NCI-H2227 (cell line): ENCODE measurements around the gene IGSF9B.

Experiments used
- DNase-seq: peaks from one replicate; lab custom pipeline; 2025; ENCODE audit not compliant: unreplicated experiment; lab: John Stamatoyannopoulos, UW

The IGSF9B gene

DNA sequence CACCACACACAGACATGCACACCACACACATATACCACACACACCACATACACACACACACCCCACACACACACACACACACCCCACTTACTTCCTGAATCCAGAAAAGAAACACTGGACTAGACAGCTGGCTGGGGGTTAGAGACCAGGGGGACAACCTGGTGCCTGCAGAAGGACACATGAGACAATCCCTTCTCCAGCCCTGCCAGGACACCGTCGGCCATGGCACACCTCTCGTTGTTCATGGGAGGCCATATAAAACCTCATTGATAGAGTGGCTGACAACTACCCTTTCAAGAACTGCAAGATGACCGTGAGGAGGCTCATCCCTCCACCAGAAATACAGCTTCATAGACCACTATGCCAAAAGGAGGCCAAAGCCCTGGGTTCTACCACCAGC is 54.3 kb downstream of the IGSF9B start:
- DNase-seq: no peak

DNA sequence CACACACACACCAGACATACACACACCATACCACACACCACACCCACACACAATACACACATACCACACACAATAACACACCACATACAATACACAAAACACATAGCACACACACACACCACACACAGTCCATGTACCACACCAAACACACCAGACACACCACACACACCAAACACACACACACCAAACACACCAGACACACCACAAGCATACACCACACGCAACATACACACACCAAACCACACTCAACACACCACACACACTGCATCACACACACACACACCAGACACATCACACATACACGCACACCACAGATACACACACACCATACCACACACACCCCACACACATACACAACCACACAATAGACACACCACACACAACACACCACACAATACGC is 54.8 kb downstream of the IGSF9B start:
- DNase-seq: no peak

DNA sequence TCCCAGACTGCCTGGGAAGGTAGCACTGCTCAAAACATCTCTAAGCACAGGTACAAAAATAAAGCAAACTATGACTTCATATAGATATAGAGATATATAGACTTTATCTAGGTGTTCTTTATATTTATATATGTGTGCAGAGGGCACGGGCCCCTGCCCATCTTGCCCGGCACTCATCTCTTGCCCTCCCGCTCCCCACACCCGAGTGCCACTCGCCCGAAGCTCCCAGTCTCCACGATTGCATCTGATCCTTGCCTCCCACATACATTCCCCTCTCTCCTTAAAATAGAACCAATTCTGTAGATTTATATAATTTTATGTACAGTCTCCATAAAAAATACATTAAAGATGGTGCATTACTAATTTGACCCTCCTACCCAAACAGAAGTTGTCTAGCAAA is 55.5 kb downstream of the IGSF9B start:
- DNase-seq: no peak

DNA sequence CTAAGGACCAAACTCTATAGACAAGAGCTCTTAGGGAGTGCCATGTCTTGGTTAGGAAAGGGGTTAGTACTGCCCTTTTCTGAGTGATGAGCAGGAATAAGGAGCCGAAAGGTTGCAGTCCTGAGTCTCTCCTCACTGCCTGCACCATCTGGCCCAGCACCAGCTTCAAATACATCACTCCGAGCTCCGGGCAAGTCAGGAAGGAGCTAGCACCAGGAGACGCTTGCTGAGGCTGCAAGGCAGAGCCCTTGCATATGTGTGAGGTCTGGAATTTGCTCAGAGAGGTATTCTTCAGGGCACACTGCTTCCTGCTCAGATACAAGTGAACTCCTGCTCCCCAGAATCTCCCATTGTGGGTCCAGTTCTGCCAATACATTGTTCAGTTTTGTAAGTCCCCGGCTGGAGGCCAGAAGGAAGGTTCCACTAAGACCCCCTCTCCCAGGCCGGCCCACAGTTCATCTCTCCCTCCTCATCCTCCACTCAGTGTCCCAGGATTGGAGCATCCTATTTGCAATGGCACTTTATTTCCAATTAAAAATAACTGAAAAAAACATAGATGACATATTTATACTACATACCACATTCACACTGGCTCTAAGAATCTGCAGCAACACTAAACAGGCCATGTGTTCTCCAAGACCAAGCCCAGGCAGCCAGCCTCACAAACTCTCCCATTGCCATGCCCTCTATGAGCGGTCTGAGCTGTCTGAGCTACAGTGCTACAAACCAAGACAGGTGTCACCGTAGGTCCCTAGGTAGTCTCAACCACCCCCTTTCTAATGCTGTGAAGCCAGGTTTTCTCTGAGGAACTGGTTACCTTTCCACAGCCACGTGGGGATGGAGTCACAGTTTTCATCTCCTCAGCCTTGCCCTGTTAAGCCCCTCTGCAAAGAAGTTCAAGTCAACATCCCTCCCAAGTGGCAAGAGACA is 56.3 kb downstream of the IGSF9B start:
- no peak for DNase-seq

DNA sequence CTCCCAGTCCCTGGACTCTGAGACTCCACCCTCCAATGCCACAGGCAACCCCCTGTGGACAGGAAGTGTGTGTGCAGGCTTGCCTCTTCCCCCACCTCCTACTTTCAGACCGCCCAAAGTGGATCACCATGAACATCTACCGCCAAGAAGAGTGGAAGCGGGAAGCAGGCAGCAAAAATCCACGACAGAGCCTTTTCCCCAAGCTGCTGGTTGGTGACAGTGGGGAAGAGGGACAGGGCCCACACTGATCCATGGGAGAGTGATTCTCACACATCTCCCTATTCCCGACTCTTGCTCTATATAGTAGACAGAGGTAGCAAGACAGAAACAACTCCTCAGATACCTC is 58.0 kb downstream of the IGSF9B start:
- DNase-seq: no peak

DNA sequence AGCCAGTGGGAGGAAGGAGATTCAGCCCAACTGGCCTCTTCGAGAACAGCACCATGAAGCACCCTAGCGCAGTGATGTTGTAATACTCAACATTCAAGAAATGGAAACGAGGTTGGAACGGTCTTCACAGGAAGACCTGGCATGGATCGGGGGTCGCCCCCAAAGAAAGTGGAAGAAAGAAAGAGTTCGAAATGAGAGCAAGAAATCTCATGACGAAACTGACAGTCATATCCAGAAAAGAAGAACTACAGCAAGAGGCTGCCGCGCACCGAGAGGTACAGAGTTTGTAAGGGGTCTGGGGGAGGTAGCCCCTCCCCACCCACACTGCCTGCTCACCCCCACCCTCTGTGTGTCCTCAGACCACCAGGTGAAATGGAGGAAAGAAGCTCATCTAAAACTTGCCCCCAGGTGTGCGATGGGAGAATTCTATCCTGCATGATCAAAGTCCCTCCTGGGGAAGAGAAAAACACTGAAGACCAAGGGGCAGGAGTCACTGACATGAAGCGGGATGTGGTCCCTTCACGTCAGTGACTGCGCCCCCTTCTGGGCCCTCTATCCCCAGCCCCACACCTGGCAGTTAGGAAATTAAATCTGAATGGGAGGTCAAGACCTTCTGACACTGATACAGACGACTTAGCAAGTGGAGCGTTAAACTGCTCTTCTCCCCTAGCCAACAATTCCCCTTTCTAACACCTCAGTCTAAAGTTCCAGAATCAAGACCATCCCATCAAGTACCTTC is 58.6 kb downstream of the IGSF9B start:
- no peak for DNase-seq

DNA sequence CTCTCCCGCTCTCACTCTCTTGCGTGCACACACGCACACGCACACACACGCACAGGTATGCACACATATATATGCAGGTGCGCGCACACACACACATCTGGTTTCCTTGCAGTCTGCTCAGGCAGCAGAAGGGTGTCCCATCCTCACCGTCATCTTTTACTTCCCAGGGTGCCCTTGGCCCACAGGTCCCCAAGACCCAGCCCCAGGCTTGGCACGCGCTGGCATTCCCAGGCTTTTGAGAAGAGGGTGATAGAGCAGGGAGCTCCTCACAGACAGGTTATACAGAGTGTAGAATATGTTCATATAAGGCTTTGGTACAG is 59.5 kb downstream of the IGSF9B start:
- DNase-seq: no peak

DNA sequence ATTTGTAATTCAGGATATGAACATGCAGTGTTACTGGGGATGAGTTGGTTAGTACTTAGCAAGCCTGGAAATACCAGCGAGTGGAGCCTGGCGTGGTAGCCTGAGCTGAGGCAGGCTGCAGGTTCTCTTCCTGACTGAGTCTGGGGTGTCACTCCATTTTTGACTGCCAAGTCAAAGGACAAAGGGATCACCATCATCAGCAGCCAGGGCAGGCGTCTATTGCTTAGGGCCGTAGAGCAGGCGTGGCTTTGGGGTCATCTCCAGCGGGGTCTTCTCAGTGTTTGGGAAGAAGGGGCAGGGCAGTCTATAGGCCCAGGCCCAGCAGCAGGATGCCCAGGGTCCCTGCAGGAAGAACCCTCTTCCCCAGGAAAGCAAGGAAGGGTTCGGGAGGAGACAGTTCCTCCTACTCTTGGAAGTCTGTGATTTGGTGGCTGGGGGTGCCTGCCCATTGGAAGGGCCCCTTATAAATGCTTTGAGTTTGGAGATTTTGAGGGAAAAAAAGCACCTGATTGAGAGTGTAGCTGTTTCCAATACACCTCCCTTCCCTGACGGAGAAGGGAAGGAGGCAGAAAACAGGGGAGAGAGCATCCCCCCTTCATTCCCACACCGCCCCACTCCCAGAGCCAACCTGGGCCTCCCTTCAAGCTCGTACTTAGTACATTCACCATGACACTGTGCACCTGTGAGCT is 60.0 kb downstream of the IGSF9B start:
- DNase-seq: no peak

DNA sequence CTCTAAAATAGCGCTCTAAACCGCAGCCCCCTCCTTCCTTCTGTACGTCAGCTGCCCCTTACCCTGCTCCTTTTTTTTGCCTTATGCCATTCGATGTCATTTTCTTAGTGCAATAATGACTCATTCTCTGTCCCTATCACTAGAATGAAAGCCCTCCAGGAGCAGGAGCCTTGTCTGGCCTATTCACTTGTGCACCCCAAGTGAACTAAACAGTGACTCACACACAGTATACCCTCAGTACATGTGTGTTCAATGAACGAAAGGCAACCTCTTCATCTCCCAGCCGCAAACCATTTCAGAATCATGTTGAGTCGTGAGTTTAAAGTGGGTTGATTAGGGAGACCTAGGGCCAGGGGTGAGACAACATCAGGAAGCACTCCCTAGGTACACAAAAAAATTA is 60.7 kb downstream of the IGSF9B start:
- no peak for DNase-seq

DNA sequence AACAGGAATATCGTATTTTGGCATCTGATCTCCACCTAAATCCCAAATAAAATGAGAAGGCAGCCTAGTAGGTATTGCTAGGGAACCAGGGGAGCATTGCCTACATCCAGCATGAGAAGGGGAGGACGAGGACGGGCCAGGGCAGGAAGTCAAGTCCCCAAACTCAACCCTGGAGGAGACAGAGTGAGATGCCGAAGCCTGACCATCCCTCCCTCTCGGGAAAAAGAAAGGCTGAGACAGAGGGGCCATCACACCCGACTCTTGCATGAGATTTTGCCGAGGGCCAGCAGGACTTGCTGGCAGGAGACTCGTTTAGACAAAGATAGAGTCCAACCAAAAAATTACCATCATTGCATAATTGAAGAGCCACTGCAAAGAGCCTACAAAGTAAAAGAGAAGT is 61.2 kb downstream of the IGSF9B start:
- no peak for DNase-seq

DNA sequence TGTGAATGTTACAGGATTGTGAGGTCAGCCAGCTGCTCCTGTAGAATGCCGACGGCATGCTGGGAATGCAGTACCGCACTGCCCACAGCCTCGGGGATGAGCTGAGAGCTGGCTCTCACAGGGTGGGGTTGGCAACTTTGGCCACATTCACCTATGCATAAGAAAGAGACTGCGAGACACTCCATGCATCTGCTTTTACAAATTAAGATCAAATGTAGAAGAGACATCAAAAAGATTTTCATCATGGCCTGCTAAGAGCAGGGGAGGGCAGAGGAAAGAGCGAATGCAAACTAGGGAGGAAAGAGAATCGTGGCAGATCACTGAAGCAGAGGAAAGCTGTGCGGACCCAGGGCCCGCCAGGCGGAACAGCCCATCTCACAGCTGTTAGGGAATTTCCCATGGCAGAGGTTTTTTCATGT is 61.7 kb downstream of the IGSF9B start:
- DNase-seq: no peak

DNA sequence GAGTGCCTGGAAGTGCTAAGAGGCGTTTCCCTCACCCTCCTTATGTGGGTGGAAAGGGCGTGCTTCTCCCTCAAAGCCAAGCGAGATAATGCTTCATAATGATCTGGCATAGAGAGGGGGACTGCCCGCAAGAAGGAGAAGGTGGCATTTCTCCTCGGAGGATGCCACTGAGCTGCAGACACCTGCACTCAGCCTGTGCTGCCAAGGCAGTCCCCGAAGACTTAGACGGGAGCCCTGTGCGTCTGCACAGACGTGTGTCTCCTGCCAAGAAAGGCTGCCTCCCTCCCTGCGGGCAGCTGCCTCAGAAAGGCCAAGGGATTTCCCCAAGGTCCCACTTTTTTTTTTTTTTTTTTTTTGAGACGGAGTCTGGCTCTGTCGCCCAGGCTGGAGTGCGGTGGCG is 63.4 kb downstream of the IGSF9B start:
- no peak for DNase-seq

DNA sequence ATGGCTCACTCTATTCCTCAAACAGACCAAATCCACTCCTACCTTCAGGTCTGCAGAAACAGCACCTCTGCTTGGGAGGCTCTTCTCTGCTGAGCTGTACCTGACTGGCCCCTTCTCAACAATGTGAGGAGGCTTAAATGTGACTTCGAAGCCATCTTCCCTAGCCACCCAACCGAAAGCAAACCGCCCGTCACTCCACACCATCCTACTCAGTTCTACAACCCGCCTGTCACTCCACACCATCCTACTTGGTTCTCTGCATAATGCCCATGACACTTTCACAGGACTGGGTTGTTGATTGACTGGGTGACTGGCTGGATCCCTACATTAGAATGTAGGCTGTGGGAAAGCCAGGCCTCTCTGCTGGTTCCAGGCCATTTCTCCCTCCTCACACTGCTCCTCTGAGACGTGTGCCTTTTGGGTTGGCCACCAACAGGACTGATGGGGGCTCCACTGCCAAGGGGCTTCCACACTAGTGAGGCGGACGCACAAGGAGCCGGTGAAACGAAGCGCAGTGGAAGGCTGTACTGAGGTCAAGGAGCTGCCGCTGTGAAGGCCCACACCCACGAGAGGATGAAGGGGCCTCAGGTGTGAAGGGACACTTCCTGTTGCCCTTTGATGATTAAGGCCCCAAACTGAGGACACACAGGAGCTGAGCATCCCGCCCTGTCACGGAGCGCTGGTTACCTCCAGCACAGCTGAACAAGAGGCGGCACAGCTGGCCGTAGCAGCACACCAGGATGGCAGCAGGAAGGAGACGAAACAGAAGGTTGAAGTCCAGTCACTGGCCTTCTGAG is 64.0 kb downstream of the IGSF9B start:
- DNase-seq: no peak

DNA sequence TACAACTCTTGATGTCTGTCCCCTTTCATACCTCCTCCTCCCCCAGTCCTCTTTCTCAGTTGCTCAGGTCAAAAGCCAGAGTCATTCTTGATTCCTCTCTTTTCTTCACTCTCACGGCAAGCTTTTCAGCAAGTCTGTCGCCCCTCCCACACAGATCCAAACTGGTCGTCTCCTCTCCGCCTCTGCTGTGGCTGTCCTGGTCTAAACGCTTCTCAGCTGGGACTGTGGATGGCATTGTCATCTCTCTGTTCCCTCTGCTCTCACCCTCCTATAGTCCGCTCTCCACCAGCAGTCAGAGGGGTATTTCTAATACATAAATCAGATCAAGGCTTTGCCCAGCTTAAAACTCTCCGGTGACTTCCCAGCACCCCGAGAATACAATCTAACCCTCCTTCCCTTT is 64.6 kb downstream of the IGSF9B start:
- DNase-seq: no peak

DNA sequence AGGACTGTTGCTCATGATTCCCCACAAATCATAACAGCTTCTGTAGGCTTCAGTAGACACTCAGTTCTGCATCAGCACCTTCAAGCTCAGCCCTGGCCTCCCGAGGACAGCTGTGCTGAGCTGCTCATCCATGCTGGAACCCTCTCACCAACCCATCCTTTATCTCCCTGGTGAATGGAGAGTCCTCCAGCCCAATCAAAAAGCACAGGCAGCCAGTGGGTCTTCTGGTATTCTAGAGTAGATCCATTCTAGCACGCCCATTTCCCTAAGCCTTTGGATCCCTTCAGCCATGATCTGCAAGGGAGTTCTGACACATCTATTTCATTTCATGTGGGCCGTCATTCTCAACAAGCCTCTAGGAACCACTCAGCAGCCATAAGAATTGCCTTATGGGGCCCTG is 66.9 kb downstream of the IGSF9B start:
- DNase-seq: no peak

DNA sequence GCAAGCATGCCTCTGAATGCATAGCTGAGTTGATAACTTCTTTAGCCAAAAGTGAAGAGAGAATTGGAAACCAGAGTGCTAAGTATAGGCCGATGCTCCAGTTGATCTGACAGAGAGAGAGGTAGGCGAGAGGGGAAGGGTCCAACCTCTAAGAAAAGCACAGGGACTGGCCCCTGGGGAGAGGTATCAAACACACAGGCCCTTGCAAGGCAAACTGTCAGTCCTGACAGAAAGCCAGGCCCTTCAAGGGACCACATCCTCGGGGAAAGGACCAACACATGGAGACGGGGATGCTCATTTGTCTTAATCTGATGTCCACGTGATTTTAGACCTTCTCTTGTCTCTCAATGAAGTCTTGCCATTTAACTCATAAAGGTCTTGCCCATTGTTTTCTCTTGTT is 67.6 kb downstream of the IGSF9B start:
- DNase-seq: no peak

DNA sequence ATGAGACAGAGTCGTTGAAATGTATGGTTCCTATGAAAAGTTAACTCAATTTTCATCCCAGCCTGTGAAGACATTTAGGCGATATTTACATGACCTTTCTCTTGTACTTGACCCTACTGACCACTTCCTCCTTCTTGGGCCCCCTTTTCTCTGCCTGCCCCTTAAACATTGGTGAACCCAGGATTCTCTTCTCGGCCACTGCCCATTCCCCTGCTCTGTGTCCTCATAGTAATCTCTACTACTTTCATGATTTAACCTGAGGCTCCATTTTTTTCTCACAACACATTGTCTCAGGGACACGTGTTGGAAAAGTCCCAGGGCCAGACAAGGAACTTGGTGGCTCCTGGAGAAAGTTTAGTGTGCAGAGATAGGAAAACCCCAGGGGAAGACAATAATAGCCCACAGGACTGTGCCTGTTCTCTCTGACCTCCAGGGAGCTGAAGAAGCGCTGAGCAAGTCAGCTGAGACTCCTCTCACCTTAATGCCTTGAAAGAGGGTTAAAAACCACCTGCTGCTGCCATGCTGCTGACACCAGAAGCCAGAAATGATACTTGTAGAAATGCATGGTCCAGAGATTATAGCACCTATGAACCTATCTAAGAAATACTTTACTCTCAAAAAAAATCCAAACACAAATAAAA is 69.0 kb downstream of the IGSF9B start:
- DNase-seq: no peak

DNA sequence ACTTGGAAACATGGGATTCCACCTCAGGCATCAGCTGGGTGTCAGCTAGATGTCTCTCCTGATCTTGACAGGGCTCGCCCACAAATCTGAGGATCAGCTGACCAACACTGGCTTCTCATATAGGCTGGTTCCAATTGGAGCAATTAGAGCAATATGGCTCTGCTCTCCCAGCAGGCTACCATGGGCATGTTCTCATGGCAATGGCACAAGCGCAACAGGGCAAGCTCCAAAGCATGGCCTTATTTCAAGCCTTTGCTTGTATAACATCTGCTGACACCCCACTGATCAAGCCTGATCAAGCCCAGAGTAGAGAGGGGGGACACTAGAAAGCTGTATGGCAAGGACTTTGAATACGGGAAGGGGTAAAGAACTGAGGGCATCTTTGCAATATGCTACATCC is 70.7 kb downstream of the IGSF9B start:
- no peak for DNase-seq

DNA sequence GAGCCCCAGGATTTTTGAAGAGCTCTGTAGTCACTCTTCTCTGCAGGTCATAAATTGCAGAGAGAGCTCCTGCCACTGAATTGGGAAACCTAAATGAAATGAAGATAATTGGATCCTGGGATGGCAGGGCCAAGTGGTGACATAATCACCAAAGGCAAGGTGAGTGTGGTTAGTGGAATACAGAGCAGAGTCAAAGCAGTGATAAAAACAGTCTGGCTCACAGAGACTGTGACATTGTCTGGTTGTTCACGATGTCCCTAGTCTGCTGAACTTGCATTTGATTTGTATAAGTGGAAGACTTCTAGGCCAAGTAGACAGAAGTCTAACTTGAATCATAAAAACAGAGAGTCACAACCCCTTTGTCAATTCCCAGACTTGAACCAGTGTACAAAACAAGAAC is 84.6 kb downstream of the IGSF9B start:
- no peak for DNase-seq

DNA sequence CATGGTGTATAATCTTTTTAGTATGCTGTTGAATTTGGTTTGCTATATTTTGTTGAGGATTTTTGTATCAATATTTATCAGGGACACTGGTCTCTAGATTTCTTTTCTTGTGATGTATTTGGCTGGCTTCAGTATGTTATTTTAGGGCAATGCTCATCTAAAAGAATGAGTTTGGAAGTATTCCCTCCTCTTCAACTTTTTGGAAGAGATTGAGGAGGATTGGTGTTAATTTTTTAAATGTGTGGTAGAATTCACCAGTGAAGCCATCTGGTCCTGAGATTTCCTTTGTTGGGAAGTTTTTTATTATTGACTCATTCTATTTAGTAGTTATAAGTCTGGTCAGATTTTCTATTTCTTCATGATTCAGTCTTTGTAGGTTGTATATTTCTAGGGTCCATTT is 89.3 kb downstream of the IGSF9B start:
- DNase-seq: no peak

DNA sequence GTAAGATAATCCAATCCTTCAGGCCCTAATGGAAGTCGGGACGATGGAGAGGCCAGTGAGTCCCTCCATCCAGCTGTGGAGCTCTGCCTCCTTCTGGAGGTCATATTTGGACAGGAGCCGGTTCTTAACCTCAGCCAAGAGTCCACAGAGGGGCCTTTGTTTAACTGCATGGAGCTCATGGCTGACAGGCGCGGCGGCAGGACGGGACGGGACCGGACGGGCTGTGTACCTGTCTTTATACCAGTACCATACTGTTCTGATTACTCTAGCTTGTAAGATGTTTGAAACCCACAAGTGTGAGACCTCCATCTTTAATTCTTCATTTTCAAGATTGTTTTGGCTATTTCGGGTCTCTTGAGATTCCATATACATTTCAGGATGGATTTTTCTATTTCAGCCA is 91.3 kb downstream of the IGSF9B start:
- no peak for DNase-seq
